Ramos (cell line): ENCODE data around the gene RNF157.

Experiments used
- in situ Hi-C: fragments of 300-500 bp; cut with MboI; formaldehyde crosslinking; loops from one replicate; pipeline ENCODE4 v1.14.3; 2022; ENCODE audit warnings: low sequenced_read_pairs; ENCODE audit not compliant: unreplicated experiment

The RNF157 gene

DNA sequence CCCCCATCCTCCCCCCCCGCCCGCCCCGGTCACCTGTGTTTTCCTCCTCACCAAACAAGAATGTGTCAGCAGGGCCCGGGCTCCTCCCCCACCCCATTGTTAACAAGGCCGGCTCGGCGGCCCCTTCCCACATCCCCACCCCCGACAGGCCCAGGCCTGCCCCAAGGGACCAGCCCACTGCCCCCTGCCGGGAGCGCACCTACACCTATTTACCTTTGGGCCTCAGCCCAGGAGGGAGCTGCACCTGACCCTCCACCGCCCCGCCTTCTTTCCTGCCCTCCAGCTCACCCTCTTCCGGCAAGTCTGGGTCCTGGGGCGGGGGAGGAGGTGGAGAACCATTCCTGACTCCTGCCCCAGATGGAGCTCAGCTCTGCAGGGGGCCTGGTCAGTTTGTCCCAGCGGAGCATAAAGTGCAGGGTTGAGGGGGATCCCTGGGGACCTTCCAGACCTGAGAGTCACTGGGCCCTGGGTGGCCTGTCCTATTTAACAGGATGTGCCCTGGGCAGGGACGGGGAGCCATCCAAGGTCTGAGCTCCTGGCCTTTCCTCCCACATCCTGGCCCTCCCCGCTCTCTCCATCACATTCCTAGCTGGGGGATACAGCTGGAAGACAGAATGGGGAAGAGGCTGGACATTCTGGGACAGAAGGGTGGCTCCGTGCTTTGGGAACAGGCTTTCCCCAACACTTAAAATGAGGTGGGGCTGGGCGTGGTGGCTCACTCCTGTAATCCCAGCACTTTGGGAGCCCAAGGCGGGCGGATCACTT lies 107.5 kb downstream of the RNF157 start:
- in situ Hi-C loops = no loop called here

DNA sequence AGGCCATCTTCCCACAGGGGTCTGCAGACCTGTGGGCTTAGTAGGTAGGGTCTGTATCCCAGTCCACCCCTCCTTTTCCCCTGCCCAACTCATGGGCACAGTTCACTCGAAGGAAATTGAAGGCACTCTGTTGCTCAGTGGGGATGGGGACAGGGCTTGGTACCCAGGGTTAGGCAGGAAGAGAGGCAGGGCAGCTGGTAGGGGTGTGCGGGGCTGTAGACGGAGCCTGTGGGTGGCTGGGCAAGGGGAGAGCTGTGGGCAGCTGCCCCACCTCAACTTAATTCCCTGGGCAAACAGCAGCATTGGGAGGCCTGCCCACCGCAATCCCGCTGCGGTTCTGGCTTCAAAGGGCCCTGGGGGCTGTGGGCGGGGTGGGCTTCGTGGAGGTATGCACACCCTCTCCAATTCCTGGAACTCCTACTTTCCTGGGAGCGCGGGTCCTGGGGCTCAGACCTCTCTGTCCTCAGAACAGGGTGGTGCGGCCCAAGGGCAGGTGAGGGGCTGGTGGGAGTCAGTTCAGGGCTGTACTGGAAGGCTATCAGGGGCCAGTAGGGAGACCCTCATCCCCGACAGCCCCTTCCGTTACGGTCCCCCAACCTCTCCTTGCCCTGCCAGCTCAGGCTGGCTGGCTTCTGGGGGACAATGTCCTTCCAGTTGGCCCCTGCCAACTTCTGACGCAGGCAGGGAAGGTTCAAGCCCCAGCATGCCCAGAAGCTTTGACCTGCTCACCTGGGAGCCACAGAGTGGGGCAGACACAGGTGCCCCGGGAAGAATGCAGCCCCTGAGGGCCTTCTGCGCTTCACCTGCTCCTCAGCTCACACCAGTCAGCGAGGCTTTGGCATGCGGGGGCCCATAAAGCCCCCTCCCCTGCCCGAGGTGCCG lies 108.4 kb downstream of the RNF157 start:
- in situ Hi-C loops = no loop called here

GRCh38 chr17:76131051-76131691 lies 109.1 kb downstream of the RNF157 start:
- in situ Hi-C loops = no loop called here

DNA sequence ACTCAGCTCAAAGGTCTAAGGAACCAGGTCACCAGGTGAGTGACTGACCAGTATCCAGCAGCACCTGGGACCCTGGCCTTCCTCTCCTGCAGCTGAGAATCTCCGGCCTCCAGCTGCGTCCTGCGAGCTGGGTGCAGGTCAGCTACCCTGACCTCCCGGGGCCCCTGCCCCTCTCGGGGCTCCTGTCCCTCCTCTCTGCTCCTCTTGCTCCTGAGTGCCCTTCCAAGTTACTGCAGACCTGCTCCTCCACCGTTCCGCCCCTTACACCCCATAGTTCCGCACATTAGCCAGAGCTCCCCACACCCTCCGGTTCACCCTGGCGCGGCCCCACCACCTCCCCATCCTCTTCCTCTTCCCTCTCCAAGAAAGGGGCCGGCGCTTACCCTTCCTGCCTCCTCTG lies 109.8 kb downstream of the RNF157 start:
- in situ Hi-C loops = no loop called here

GRCh38 chr17:76125922-76126321 lies 114.4 kb downstream of the RNF157 start:
- in situ Hi-C loops = loop anchor here (5.0 kb wide), 1 partner anchor 166 kb away; no protein-coding TSS in a partner anchor

GRCh38 chr17:76125391-76125675 lies 115.0 kb downstream of the RNF157 start:
- in situ Hi-C loops = loop anchor here (5.0 kb wide), 1 partner anchor 167 kb away; no protein-coding TSS in a partner anchor

- in situ Hi-C loops = loop anchor here (5.0 kb wide), 1 partner anchor 168 kb away; no protein-coding TSS in a partner anchor
These were observed 115.5 kb downstream of the RNF157 start for GRCh38 chr17:76124582-76125390.

DNA sequence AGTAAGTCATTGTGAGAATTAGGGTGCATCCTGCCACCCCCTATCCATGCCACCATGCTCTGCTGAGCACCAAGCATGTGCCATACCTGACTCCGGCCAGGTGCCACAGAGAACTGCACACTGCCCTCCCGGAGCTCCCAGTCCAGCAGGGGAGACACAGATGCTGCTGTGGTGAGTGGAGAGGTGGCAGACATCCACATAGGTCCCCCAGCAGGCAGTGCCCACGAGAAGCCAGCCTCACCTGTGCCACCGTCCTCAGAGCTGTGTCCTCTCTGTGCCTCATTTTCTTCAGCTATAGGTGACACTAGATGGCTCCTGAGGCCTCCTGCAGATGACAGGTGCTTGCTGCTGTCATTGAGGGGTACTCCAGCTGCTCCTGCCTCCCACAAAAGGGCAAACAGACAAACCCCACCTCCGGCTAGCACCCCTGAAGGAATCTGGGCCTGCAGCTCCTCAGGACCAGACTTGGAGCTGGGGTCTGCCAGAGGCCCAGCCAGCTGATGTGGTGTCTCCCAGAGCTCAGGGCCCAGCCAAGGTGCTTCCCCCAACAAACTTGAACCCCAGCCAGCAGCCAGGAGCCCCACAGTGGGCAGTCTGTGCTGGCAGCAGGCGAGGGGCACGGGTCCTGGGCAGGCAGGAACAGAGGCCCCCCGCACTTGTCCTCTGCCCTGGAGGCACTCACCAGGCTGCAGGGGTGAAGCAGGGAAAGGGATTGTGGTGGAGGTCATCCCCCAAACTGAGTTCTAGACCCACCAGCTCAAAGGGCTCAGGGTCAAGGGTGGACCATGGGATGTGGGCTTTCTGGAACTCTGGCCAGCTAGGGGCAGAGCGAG lies 116.3 kb downstream of the RNF157 start:
- in situ Hi-C loops = no loop called here

DNA sequence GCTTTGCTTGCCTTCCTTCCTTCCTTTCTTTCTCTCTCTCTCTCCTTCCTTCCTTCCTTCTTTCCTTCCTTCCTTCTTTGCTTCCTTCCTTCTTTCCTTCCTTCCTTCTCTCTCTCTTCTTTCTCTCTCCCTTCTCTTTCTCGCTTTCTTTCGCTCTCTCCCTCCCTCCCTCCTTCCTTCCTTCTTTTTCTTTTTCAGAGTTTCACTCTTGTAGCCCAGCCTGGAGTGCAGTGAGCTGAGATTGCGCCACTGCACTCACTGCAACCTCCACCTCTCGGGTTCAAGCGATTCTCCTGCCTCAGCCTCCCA lies 117.1 kb downstream of the RNF157 start:
- in situ Hi-C loops = no loop called here

GRCh38 chr17:76122431-76123190 lies 117.7 kb downstream of the RNF157 start:
- in situ Hi-C loops = no loop called here

GRCh38 chr17:76121932-76122430 lies 118.3 kb downstream of the RNF157 start:
- in situ Hi-C loops = no loop called here

DNA sequence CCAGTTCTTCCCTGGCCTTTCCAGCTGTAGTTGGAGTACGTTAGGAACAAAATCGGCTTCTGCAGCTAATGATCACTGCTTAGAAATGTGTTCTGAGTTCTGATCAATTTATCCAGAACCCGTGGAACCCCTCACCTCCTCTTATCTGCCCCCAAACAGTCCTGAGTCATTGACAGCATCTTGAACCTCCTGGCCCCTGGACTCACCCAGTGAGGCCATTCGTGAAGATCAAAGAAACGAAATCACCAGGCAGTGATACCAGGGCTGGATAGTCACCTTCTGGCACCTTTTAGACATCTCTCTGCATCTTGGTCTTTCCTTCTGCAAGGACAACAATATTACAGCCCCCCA lies 119.7 kb downstream of the RNF157 start:
- in situ Hi-C loops = no loop called here

DNA sequence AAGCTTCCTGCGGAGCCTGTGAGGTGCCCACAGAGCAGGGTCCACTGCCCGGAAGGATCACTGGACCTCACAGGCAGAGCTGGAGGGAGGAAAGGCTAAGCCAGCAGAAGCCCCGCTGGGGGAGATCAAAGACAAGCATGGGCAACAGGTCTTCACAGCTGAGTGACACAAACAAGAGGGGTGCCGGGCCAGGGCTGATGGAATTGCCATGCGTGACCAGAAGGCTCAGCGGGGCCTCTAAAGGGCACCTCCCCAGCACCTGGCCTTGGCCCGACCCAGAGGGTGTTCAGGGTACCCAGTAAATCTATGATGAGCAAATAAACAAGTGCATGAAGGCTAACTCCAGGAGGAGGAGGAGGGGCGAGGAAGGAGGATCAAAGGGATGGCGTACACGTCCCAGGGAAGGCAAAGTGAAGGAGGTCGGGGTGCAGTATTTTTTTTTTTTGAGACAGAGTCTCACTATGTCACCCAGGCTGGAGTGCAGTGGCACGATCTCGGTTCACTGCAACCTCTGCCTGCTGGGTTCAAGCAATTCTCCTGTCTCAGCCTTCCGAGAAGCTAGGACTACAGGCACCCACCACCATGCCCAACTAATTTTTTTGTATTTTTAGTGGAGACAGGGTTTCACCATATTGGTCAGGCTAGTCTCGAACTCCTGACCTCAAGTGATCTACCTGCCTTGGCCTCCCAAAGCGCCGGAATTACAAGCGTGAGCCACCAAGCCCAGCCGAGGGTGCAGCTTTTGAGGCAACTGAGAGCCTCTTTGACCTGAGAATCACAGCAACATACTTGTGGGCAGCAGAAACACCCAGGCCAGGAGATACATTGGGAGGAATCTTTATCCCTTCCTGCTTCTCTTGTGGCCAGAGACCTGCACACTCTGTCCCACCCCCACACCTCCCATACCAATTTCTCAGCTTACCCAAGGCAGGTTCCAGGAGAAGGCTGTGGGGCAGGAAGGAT lies 120.6 kb downstream of the RNF157 start:
- in situ Hi-C loops = no loop called here

GRCh38 chr17:76115138-76115754 lies 125.0 kb downstream of the RNF157 start:
- in situ Hi-C loops = no loop called here

- in situ Hi-C loops = no loop called here
These were observed 128.3 kb downstream of the RNF157 start for GRCh38 chr17:76111956-76112355.

DNA sequence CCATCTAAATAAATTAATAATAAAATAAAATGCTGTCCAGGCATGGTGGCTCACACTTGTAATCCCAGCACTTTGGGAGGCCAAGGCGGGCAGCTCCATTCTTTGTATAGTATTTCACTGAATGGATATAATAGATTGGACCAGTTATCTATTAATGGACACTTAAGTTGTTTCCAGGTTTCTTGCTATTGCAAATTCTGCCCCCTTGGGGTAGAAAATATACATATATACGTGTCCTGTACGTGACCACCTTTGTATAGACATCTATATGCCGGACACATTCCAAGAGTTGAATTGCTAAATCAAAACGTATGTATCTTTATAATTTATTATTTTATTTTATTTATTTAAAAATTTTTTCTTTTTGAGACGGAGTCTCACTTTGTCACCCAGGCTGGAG lies 132.8 kb downstream of the RNF157 start:
- in situ Hi-C loops = no loop called here

DNA sequence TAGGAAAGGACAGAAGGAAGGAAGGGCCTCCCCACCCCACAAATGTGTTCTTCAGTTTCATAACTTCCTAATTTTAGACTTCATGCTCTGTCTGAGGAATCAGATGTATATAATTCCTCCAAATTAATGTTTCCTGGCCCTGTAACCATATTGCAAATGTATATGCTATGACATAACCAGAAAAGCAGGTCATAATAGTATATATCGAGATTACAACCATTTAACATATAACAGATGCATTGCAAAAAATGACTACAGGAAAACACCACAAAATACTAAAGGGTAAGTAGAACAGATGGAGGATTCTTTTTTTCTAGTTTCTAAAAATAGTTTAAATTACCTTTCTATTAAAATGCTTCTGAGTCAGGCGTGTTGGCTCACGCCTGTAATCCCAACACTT lies 133.6 kb downstream of the RNF157 start:
- in situ Hi-C loops = no loop called here
